ENCODE results near the gene SOCS2. TPM values are rescaled to one million over a fixed set of nuclear protein-coding genes. Genes with fewer than 3 reads are reported as not detected.

SOCS2 gene
- total RNA-seq, 1 experiment from 2014 or later: 15.2 TPM

GRCh38 chr12:93530358-93530757 is 42.1 kb upstream of the SOCS2 start:
- Histone ChIP-seq H3K27me3 (ENCODE audit: insufficient read depth, low read length) (no peaks in the 10 kb centered on the region), H3K9ac (ENCODE audit: low read length) (no peak overlapping the region), H3K79me2 (ENCODE audit: insufficient read depth, low read length) (no peaks in the 10 kb centered on the region), H3K9me3 (ENCODE audit: control insufficient read depth in 1 of 2, insufficient read depth in 1 of 2, low read depth in 1 of 2, low read length in 2 of 2) (no peaks in the 10 kb centered on the region), H4K20me1 (ENCODE audit: insufficient read depth) (no peaks in the 10 kb centered on the region), H3K27ac (ENCODE audit: low read depth, low read length) (no peak overlapping the region), H2AFZ (ENCODE audit: low read depth, low read length, poor library complexity, severe bottlenecking) (no peak overlapping the region), H3K36me3 (ENCODE audit: control insufficient read depth in 1 of 2, insufficient read depth in 2 of 2, low read length in 2 of 2) (no peaks in the 10 kb centered on the region), H3K4me1 (ENCODE audit: control insufficient read depth in 1 of 2, insufficient read depth in 2 of 2, low read length in 2 of 2) (peaks cover 9 to 14% of the 10 kb centered on the region in 2 experiments), H3K4me3 (replicated peaks in 1 of 2; ENCODE audit: low read depth in 1 of 2, low read length in 2 of 2) (no peak overlapping the region), H3K4me2 (ENCODE audit: low read length) (no peak overlapping the region), H3K9me2 (ENCODE audit: insufficient read depth) (no peaks in the 10 kb centered on the region; the same call in 1 of the 2 replicates)
- BruUV-seq (replicated peaks): no TSS peak
- intact Hi-C loops (cut with micrococcal nuclease): no loop called here
- no peak for TF ChIP-seq CTCF (IDR thresholded peaks at IDR 0.05 in 2 of 3, conservative IDR thresholded peaks at IDR 0.05 in 1 of 3; ENCODE audit: borderline replicate concordance in 1 of 3, insufficient read depth in 1 of 3, low read depth in 2 of 3, low read length in 2 of 3)
- ChIA-PET POLR2A (no interaction called here), RAD21 (ENCODE audit: low non-redundant PET in 1 of 2, low total read pairs in 2 of 2, uncharacterized antibody in 2 of 2, unreplicated experiment in 2 of 2) (no interaction called here), CTCF (no interaction called here)
- DNase-seq (ENCODE audit: low read depth, low spot score): no peak
- no peak for ATAC-seq

GRCh38 chr12:93533310-93533709 is 39.2 kb upstream of the SOCS2 start:
- no peak for TF ChIP-seq JUND (IDR thresholded peaks at IDR 0.05)
- TF ChIP-seq CBX3 (IDR thresholded peaks at IDR 0.05; ENCODE audit: low read depth): no peak
- TF ChIP-seq ELF1 (IDR thresholded peaks at IDR 0.05; ENCODE audit: borderline replicate concordance, low read depth): no peak
- TF ChIP-seq TCF7L2 (IDR thresholded peaks at IDR 0.05; ENCODE audit: borderline replicate concordance, extremely low read depth, insufficient read depth, insufficient read length): no peak
- no peak for TF ChIP-seq SRF (IDR thresholded peaks at IDR 0.05; ENCODE audit: low read depth)
- no peak for TF ChIP-seq ZFX (IDR thresholded peaks at IDR 0.05)
- TF ChIP-seq FOSL1 (IDR thresholded peaks at IDR 0.05; ENCODE audit: low read depth): no peak
- TF ChIP-seq YY1 (IDR thresholded peaks at IDR 0.05; ENCODE audit: extremely low read depth, insufficient replicate concordance, low read depth, low read length): no peak
- no peak for TF ChIP-seq CEBPB (IDR thresholded peaks at IDR 0.05; ENCODE audit: low read depth)
- Histone ChIP-seq H3K9ac (ENCODE audit: low read length) (no peak overlapping the region), H3K9me3 (ENCODE audit: control insufficient read depth in 1 of 2, insufficient read depth in 1 of 2, low read depth in 1 of 2, low read length in 2 of 2) (no peaks in the 10 kb centered on the region), H2AFZ (ENCODE audit: low read depth, low read length, poor library complexity, severe bottlenecking) (no peak overlapping the region), H4K20me1 (ENCODE audit: insufficient read depth) (no peaks in the 10 kb centered on the region), H3K36me3 (ENCODE audit: control insufficient read depth in 1 of 2, insufficient read depth in 2 of 2, low read length in 2 of 2) (no peaks in the 10 kb centered on the region), H3K4me3 (replicated peaks in 1 of 2; ENCODE audit: low read depth in 1 of 2, low read length in 2 of 2) (no peak overlapping the region), H3K4me1 (ENCODE audit: control insufficient read depth in 1 of 2, insufficient read depth in 2 of 2, low read length in 2 of 2) (no peaks in the 10 kb centered on the region), H3K79me2 (ENCODE audit: insufficient read depth, low read length) (no peaks in the 10 kb centered on the region), H3K9me2 (ENCODE audit: insufficient read depth) (no peaks in the 10 kb centered on the region; the same call in 1 of the 2 replicates), H3K27ac (ENCODE audit: low read depth, low read length) (no peak overlapping the region), H3K4me2 (ENCODE audit: low read length) (no peak overlapping the region), H3K27me3 (ENCODE audit: insufficient read depth, low read length) (no peaks in the 10 kb centered on the region)
- BruUV-seq (replicated peaks): no TSS peak
- ATAC-seq (no peak), DNase-seq (ENCODE audit: low read depth, low spot score) (no peak)
- ChIA-PET RAD21 (ENCODE audit: low non-redundant PET in 1 of 2, low total read pairs in 2 of 2, uncharacterized antibody in 2 of 2, unreplicated experiment in 2 of 2) (no interaction called here), POLR2A (no interaction called here), CTCF (no interaction called here)
- intact Hi-C loops (cut with micrococcal nuclease): no loop called here

Data from HCT116 (cell line).